CD8-positive, alpha-beta memory T cell (primary cell): Measurements from ENCODE around the gene GLT1D1. TPM values are rescaled to one million over a fixed set of nuclear protein-coding genes. Genes with fewer than 3 reads are reported as not detected.
A peak's percentile ranks its signal among the peaks of the same experiment; 100 is the strongest.
"Not testable (repeated sequence)": the region's sequence is repeated elsewhere in the genome, so short reads cannot be mapped to it uniquely, and the experiment has no call there.

ENCODE experiments used
- CTCF ChIA-PET: fragments of 350-600 bp; sonication (Branson Sonifier 250); formaldehyde crosslinking; loops from one replicate; lab custom pipeline; 2021; ENCODE audit warnings: antibody characterized with exemption; lab: Charles Lee
- POLR2A ChIA-PET: fragments of 350-600 bp; sonication (Branson Sonifier 250); formaldehyde crosslinking; loops from one replicate; lab custom pipeline; 2021; ENCODE audit warnings: antibody characterized with exemption; lab: Charles Lee
- DNase-seq, 5 donors: peaks; one replicate each; pipeline versions ENCODE4 v3.0.0 to v3.0.0-alpha.2; 2020 to 2022; ENCODE audit warnings: mixed read lengths in 1 of 5
- H3K27ac ChIP-seq: one replicate; pipeline ENCODE4 v1.7.0; 2013; ENCODE audit warnings: low read depth, mild to moderate bottlenecking, low read length, moderate library complexity
- H3K27me3 ChIP-seq: 2 replicates; pipeline ENCODE4 v1.7.0; 2013; ENCODE audit warnings: low read length, mild to moderate bottlenecking; ENCODE audit not compliant: insufficient read depth, poor library complexity, severe bottlenecking
- H3K36me3 ChIP-seq: 2 replicates; pipeline ENCODE4 v1.7.0; 2013; ENCODE audit warnings: mild to moderate bottlenecking, low read length, moderate library complexity; ENCODE audit not compliant: insufficient read depth
- H3K4me1 ChIP-seq: 2 replicates; pipeline ENCODE4 v1.7.0; 2013; ENCODE audit warnings: mild to moderate bottlenecking, low read length, moderate library complexity; ENCODE audit not compliant: insufficient read depth
- H3K4me3 ChIP-seq: 2 replicates; pipeline ENCODE4 v1.7.0; 2013; ENCODE audit warnings: mild to moderate bottlenecking, low read length
- H3K9me3 ChIP-seq: 2 replicates; pipeline ENCODE4 v1.7.0; 2013; ENCODE audit warnings: mild to moderate bottlenecking, low read length
- H3K27ac Mint-ChIP-seq, 8 donors: one replicate each; pipeline ENCODE4 v1.8.0; 2020 to 2021; ENCODE audit warnings: mixed read lengths in 8 of 8, mild to moderate bottlenecking in 6 of 8, inconsistent platforms in 3 of 8, moderate library complexity in 3 of 8
- H3K27me3 Mint-ChIP-seq, 2 donors: one replicate each; pipeline ENCODE4 v1.8.0; 2020 to 2021; ENCODE audit warnings: mixed read lengths in 2 of 2, mild to moderate bottlenecking in 1 of 2, moderate library complexity in 1 of 2
- H3K36me3 Mint-ChIP-seq, 3 donors: one replicate each; pipeline ENCODE4 v1.8.0; 2020 to 2021; ENCODE audit warnings: mixed read lengths in 3 of 3, inconsistent platforms in 1 of 3, mild to moderate bottlenecking in 1 of 3
- H3K4me1 Mint-ChIP-seq, 3 donors: one replicate each; pipeline ENCODE4 v1.8.0; 2020 to 2021; ENCODE audit warnings: mixed read lengths in 3 of 3, inconsistent platforms in 1 of 3, mild to moderate bottlenecking in 1 of 3
- H3K4me3 Mint-ChIP-seq, 7 donors: one replicate each; pipeline ENCODE4 v1.8.0; 2020 to 2021; ENCODE audit warnings: mixed read lengths in 7 of 7, mild to moderate bottlenecking in 6 of 7, moderate library complexity in 4 of 7, inconsistent platforms in 2 of 7
- H3K9me3 Mint-ChIP-seq, 5 donors: one replicate each; pipeline ENCODE4 v1.8.0; 2020 to 2022; ENCODE audit warnings: mixed read lengths in 5 of 5, mild to moderate bottlenecking in 3 of 5, moderate library complexity in 2 of 5, inconsistent platforms in 1 of 5
- polyA plus RNA-seq: library from polyadenylated mRNA; unstranded; fragments of 300-500 nt; fragmentation: Illumina TruSeq; gene quantifications from one replicate; pipeline ENCODE4 v1.2.3, GENCODE V29; 2021
- total RNA-seq, 2 experiments: library from RNA; stranded (reverse); gene quantifications; one replicate each; pipeline ENCODE4 v1.2.3, GENCODE V29; 2021

GLT1D1 gene
- total and polyA plus RNA-seq, 3 experiments from 2014 or later = 0.22 to 0.24 (median 0.24) TPM

- ChIA-PET POLR2A (interaction anchor here (0.6 to 1.3 kb wide), 4 partner anchors 12 to 78 kb away, joined by 3 to 6 read pairs (median 4); no protein-coding TSS in a partner anchor), CTCF (interaction anchor here (1.7 kb wide), 1 partner anchor 26 kb away, joined by 7 read pairs; no protein-coding TSS in a partner anchor)
- H3K27me3 Mint-ChIP-seq = no peaks in the 10 kb centered on the region
- H3K36me3 ChIP-seq = peaks cover 7% of the 10 kb centered on the region
- H3K4me3 Mint-ChIP-seq = peak within 1 kb of the TSS; percentile 82 to 92 (median 84)
- no peaks in the 10 kb centered on the region for H3K27me3 ChIP-seq
- H3K27ac ChIP-seq = peak within 1 kb of the TSS; percentile 73
- peak; percentile 86 to 95 (median 90) for DNase-seq
- peak within 1 kb of the TSS; percentile 83 for H3K4me3 ChIP-seq
- H3K36me3 Mint-ChIP-seq = peaks cover 0 to 14% (median 0%) of the 10 kb centered on the region in 3 donors
- H3K27ac Mint-ChIP-seq = peak within 1 kb of the TSS; percentile 46 to 89 (median 78)
- H3K4me1 Mint-ChIP-seq = peaks cover 36 to 45% (median 36%) of the 10 kb centered on the region in 3 donors
- H3K9me3 Mint-ChIP-seq = no peaks in the 10 kb centered on the region
- H3K9me3 ChIP-seq = no peaks in the 10 kb centered on the region
- H3K4me1 ChIP-seq = peaks cover 26% of the 10 kb centered on the region
These were observed 29.1 kb upstream of the GLT1D1 start, which contains the start of gene SLC15A4 for GRCh38 chr12:128823916-128824839. SLC15A4 (minus strand) TSS chr12:128823958; CDS start chr12:128823943, 15 bp downstream.

- H3K27me3 ChIP-seq = no peaks in the 10 kb centered on the region
- CTCF ChIA-PET = no interaction called here
- H3K36me3 ChIP-seq = peaks cover under 1% of the 10 kb centered on the region
- Mint-ChIP-seq H3K4me3 (peak overlapping the region in 5 of 7 donors; percentile 8 to 84 (median 27)), H3K27me3 (no peaks in the 10 kb centered on the region), H3K36me3 (peaks cover 0 to 6% (median 0%) of the 10 kb centered on the region in 3 donors), H3K27ac (peak overlapping the region in 2 of 8 donors; percentile 19 to 64), H3K4me1 (peaks cover 33 to 44% (median 35%) of the 10 kb centered on the region in 3 donors), H3K9me3 (no peaks in the 10 kb centered on the region)
- no peak for DNase-seq
- no peak overlapping the region for H3K27ac ChIP-seq
- peaks cover 20% of the 10 kb centered on the region for H3K4me1 ChIP-seq
- POLR2A ChIA-PET = no interaction called here
- no peak overlapping the region for H3K4me3 ChIP-seq
- no peaks in the 10 kb centered on the region for H3K9me3 ChIP-seq
These were observed 27.4 kb upstream of the GLT1D1 start for GRCh38 chr12:128825835-128826234.

DNA sequence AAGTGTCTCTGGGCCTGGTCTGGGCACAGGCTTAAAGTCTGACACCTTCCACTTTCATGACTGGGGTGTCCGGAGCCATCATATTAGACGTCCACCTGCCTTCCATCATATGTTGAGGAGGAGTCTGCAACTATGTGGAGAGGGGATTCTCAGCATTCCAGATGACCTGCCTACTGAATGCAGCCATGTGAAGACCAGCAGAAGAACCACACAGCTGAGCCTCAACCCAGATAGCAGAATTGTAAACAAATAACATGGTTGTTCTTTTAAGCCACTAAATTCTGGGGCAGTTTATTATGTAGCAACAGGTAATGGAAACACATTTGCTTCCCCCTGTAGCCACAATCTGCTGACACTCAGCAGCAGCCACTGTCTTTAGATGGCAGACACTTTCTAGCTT, 25.6 kb upstream of the GLT1D1 start:
- POLR2A ChIA-PET = no interaction called here

GRCh38 chr12:128829861-128830504, 23.3 kb upstream of the GLT1D1 start:
- no peaks in the 10 kb centered on the region for H3K36me3 ChIP-seq
- H3K4me1 ChIP-seq = no peaks in the 10 kb centered on the region
- H3K36me3 Mint-ChIP-seq = no peaks in the 10 kb centered on the region
- H3K27ac Mint-ChIP-seq = peak overlapping the region; percentile 8 to 84 (median 56)
- no peaks in the 10 kb centered on the region for H3K9me3 Mint-ChIP-seq
- peaks cover 16 to 17% (median 16%) of the 10 kb centered on the region in 3 donors for H3K4me1 Mint-ChIP-seq
- peaks cover 0 to 2% of the 10 kb centered on the region in 2 donors for H3K27me3 Mint-ChIP-seq
- ChIA-PET CTCF (interaction anchor here (0.9 kb wide), 1 partner anchor 83 kb away, joined by 3 read pairs; no protein-coding TSS in a partner anchor), POLR2A (no interaction called here)
- H3K27me3 ChIP-seq = no peaks in the 10 kb centered on the region
- H3K4me3 ChIP-seq = no peak overlapping the region
- no peaks in the 10 kb centered on the region for H3K9me3 ChIP-seq
- H3K4me3 Mint-ChIP-seq = peak overlapping the region in 4 of 7 donors; percentile 12 to 44 (median 19)
- H3K27ac ChIP-seq = no peak overlapping the region
- DNase-seq = no peak

More for the DNA sequence above, 25.6 kb upstream of the GLT1D1 start:
- no peaks in the 10 kb centered on the region for H3K9me3 Mint-ChIP-seq
- peaks cover 0 to 2% of the 10 kb centered on the region in 2 donors for H3K27me3 Mint-ChIP-seq
- H3K36me3 ChIP-seq = no peaks in the 10 kb centered on the region
- H3K27ac ChIP-seq = no peak overlapping the region
- peaks cover 19 to 29% (median 21%) of the 10 kb centered on the region in 3 donors for H3K4me1 Mint-ChIP-seq
- no peak overlapping the region for H3K4me3 ChIP-seq
- H3K4me1 ChIP-seq = peaks cover 3% of the 10 kb centered on the region
- H3K9me3 ChIP-seq = no peaks in the 10 kb centered on the region
- no peaks in the 10 kb centered on the region for H3K27me3 ChIP-seq
- H3K36me3 Mint-ChIP-seq = no peaks in the 10 kb centered on the region
- no peak for DNase-seq
- no peak overlapping the region for H3K27ac Mint-ChIP-seq
- no peak overlapping the region for H3K4me3 Mint-ChIP-seq
- CTCF ChIA-PET = no interaction called here

DNA sequence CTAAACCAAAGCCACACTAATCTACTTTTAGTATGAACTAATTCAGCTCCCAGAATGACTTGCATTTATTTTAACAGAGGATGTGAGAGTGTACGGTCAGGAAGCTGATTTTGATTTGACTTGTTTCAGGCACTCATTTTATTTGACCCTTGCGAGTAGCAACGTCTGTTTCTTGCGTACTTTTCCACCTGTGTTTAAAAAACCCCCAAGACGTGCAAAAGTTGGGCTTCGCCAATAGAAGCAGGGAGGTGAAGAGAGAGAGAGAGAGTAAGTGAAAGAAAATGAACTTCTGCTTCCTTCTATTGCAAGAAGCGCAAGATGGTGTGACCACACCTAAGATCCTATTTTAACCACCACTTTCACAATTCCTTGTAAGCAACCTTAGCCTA, 22.8 kb upstream of the GLT1D1 start:
- Mint-ChIP-seq H3K27ac (peak overlapping the region in 7 of 8 donors; percentile 8 to 84 (median 71)), H3K4me3 (peak overlapping the region in 6 of 7 donors; percentile 44 to 77 (median 70)), H3K27me3 (peaks cover 2 to 5% of the 10 kb centered on the region in 2 donors), H3K4me1 (peaks cover 15 to 16% (median 15%) of the 10 kb centered on the region in 3 donors), H3K36me3 (no peaks in the 10 kb centered on the region), H3K9me3 (peaks cover 0 to 3% (median 0%) of the 10 kb centered on the region in 5 donors)
- ChIA-PET POLR2A (no interaction called here), CTCF (interaction anchor here (0.9 kb wide), 1 partner anchor 84 kb away, joined by 3 read pairs; no protein-coding TSS in a partner anchor)
- H3K4me3 ChIP-seq = no peak overlapping the region
- DNase-seq = no peak
- no peaks in the 10 kb centered on the region for H3K27me3 ChIP-seq
- H3K27ac ChIP-seq = no peak overlapping the region
- no peaks in the 10 kb centered on the region for H3K9me3 ChIP-seq
- H3K4me1 ChIP-seq = no peaks in the 10 kb centered on the region
- no peaks in the 10 kb centered on the region for H3K36me3 ChIP-seq

DNA sequence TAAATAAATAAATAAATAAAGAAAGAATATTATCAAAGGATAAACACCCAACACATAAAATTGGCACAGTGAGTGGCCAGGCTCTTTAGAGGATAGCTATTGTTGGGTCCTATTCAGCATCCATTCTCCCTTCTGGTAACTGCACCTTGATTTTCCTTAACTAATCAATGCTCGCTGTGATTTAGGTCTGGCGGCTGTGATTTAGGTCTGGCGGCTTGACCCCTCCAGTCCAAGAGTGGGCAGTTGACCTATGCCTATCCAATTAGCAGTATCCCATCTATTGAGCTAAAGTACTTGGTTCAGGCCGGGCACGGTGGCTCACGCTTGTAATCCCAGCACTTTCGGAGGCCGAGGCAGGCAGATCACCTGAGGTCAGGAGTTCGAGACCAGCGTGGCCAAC, 19.9 kb upstream of the GLT1D1 start:
- H3K27ac Mint-ChIP-seq = no peak overlapping the region
- H3K27me3 Mint-ChIP-seq = peaks cover 5 to 6% of the 10 kb centered on the region in 2 donors
- Histone ChIP-seq H3K4me1 (no peaks in the 10 kb centered on the region), H3K27ac (no peak overlapping the region), H3K27me3 (no peaks in the 10 kb centered on the region), H3K9me3 (no peaks in the 10 kb centered on the region), H3K4me3 (no peak overlapping the region), H3K36me3 (no peaks in the 10 kb centered on the region)
- H3K4me3 Mint-ChIP-seq = no peak overlapping the region
- H3K9me3 Mint-ChIP-seq = peaks cover 0 to 3% (median 0%) of the 10 kb centered on the region in 5 donors
- CTCF ChIA-PET = no interaction called here
- peaks cover 15 to 16% (median 15%) of the 10 kb centered on the region in 3 donors for H3K4me1 Mint-ChIP-seq
- no peaks in the 10 kb centered on the region for H3K36me3 Mint-ChIP-seq
- DNase-seq = no peak
- POLR2A ChIA-PET = no interaction called here

DNA sequence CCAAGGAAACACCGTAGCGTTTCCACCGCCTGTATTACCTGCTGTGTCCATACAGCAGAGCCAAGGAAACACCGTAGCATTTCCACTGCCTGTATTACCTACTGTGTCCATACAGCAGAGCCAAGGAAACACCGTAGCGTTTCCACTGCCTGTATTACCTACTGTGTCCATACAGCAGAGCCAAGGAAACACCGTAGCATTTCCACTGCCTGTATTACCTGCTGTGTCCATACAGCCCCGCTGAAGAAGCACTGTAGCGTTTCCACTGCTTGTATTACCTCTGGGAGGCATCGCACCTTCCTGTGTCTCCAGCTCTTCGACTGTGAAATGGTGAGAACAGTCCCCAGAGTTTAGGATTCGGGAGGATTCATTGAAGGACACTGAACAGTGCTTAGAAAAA, 13.4 kb upstream of the GLT1D1 start:
- H3K4me3 ChIP-seq, H3K36me3 Mint-ChIP-seq, H3K4me1 ChIP-seq, H3K4me3 Mint-ChIP-seq, CTCF ChIA-PET, POLR2A ChIA-PET, H3K27me3 ChIP-seq, H3K9me3 Mint-ChIP-seq, H3K9me3 ChIP-seq, H3K27ac ChIP-seq, H3K27ac Mint-ChIP-seq, DNase-seq, H3K36me3 ChIP-seq: not testable (repeated sequence)
- peaks cover 4 to 22% of the 10 kb centered on the region in 2 donors for H3K27me3 Mint-ChIP-seq
- peaks cover 9 to 10% (median 9%) of the 10 kb centered on the region in 3 donors for H3K4me1 Mint-ChIP-seq
